NCI-H1092 treated with DMSO at 0.1 percent for 48 hours (cell line): ENCODE measurements around the gene SNW1.
"Not testable (repeated sequence)": the region's sequence is repeated elsewhere in the genome, so short reads cannot be mapped to it uniquely, and the experiment has no call there.

Source experiments
- DNase-seq: peaks from one replicate; lab custom pipeline; 2025; lab: John Stamatoyannopoulos, UW

Gene SNW1

DNA sequence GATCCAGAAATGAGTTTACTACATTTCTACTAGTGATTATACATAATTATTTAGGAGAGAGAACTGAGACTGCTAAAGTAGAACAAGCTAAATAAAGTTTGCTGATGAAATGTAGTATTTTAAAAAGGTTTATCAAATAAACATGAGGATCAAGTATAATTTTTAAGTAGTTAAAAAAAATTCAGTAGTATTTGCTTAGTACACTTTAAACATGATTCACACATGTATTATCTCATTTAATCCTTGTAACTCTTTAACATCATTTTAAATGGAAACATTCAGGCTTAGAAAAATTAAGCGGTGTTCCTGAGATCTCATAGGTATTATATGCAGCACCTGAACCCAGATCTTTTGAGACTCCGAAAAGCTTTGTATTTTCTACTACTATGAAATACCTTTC lies 8.7 kb downstream of the SNW1 start:
- no peak for DNase-seq

DNA sequence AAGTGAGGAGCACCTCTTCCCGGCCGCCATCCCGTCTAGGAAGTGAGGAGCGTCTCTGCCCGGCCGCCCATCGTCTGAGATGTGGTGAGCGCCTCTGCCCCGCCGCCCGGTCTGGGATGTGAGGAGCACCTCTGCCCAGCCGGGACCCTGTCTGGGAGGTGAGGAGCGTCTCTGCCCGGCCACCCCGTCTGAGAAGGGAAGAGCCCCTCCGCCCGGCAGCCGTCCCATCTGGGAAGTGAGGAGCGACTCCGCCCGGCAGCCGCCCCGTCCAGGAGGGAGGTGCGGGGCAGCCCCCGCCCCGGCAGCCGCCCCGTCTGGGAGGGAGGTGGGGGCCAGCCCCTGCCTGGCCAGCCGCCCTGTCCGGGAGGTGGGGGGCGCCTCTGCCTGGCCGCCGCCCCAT lies 13.5 kb downstream of the SNW1 start:
- not testable (repeated sequence) for DNase-seq

DNA sequence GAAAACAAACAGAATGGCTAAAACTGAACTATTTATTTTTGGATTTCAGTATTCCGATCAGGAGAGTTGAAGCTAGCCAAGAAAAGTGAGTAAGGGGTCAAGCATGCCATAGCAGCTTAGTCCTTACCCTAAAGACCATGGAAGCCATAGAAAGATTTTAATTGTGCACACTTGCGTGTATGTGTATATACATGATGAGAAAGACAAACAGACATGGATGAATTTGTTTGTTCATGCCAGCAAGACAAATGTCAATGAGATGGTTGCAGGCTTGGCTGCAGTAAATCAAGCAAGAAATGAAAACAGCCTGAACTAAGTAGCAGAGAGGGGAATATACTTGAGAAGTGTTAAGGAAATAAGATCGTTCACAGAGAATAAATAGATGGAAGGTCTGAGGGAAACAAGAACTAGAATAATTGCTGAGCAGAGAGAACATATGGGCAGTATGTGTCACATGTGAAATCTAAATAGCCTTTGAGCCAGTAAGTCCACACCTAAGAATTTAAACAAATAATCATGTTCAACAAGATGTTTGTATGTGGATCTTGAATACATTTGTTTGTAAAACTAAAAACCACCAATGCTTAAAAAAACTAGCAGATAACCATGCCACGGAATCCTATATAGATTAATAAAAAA lies 14.8 kb downstream of the SNW1 start:
- DNase-seq = no peak

DNA sequence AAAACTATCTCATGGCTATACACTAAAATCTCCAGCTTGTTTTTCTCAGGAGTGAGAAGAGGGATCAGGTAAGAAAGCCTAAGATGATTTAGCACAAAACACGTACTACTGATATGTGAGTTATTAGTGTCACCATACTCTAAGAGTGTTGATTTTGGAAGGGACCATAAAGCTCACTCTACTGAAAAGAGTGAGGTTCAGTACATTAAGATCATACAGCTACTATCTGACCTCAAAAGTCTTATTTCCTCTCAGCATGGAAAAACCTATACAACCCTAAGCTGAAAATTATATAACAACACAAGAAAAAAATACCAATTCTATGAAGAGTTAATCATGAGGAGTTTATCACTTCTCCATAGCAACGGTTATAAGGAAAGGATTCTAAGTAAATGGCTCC lies 19.5 kb downstream of the SNW1 start:
- DNase-seq = no peak

DNA sequence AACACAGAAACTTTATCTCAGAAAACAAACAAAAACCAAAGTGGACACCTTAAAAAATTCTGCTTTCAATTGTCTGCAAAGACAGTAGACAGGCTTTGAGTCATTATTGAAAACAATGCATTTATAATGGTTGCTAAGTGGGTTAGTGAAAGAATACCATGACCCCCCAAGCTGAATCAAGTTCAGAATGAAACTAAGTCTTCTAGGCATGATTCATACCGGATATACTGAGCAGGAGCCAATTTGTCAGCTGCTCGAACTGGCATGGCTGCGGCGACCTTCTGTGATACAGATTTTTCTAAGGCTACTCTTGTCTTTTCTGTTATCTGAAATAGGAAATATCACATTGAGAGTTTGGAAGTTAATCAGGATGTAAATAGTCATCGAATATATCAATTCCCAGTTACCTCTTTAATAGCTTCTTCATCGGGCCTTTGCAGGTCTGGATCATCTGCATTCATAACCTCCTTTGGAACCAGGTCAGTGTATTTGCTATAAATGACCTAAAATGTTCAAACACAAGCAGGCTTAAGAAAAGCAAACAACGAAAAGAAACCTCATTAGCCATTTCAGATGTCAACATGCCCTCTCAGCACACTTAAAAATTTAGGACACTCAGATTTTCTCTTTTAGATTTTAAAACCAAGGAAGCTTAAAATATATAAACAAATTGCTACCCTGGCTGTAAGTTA lies 22.3 kb downstream of the SNW1 start:
- no peak for DNase-seq

DNA sequence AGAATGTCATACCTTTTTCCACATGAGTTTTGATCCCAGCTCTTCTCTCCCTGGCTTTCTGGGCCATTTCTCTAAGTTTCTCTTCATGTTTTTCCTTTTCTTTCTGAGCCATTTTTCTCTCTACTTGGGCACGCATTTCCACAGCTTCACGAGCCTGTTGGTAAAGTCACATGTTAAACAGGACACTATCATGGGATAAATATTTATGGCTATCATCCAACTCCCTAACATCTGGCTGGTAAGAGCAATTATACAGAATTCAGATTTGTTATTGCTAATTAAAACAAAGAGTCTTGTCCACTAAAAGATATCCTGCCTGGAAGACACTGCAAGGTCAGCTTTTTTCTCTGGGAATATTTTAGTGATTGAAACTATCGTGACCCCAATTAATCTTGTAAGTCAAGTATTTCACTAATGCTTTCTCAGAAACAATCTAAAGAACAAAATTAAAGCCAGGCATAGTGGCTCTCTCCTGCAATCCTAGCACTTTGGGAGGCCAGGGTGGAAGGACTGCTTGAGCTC lies 29.9 kb downstream of the SNW1 start:
- DNase-seq = no peak

GRCh38 chr14:77722301-77722700 lies 38.7 kb downstream of the SNW1 start:
- no peak for DNase-seq

- DNase-seq = no peak
Observed at GRCh38 chr14:77721437-77721836, 39.5 kb downstream of the SNW1 start.

GRCh38 chr14:77717608-77718305 lies 43.2 kb downstream of the SNW1 start:
- DNase-seq = no peak

DNA sequence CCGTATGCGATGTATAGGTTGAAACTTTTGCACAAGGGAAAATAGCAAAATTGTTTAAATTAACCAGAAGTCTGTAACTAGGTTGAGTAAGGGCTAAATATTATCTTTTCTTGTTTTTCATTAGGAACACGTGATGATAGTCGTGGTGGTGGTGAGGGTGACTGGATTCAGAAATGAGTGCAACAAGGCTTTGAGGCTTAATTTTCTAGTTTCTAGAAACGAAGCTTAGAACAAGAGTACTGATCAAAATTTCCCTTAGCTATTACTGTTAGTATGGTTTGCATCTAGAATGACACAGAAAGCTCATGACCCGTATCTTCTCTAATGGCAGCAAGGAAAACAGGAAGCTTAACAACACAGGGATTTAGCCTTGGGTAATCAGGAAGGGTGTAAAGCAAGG lies 46.0 kb downstream of the SNW1 start:
- DNase-seq = no peak

GRCh38 chr14:77710364-77710763 lies 50.6 kb downstream of the SNW1 start:
- DNase-seq = no peak

- no peak for DNase-seq
Observed at GRCh38 chr14:77709412-77709811, 51.5 kb downstream of the SNW1 start.

GRCh38 chr14:77708749-77709148 lies 52.2 kb downstream of the SNW1 start:
- no peak for DNase-seq

DNA sequence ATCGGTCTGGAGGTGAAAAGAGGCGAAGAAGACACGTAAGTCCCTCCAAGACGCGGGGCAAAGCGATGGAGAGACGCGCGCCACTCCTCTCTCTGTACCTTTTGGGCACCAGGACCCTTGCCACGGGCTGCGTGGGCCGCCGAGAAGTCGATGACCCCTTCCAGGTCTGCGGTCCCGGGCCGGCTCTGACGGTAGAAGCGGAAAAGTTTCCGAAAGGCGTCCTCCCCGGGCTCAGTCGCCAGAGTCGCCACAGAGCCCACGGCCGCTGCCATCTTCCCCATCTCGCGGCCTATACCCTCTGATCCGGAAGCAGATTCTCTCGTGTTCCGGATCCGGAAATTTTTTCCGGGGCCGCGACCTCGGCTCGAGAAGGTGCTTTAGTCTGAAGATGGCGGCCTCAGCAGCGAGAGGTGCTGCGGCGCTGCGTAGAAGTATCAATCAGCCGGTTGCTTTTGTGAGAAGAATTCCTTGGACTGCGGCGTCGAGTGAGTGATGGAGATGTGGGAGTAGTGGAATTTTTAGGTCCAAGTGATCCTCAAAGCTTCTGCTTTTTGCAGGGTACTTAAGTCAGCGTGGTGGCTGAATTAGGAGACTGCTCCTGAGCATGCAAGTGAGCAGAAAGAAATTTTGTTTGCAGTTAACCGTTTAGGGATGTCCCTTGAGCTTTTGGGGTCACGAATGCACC lies 53.1 kb downstream of the SNW1 start, which contains the start of the genes ALKBH1 and SLIRP:
TSS of gene ALKBH1 (minus strand) at position 300 of the 685 bp plus-strand sequence. CDS start at position 281, 19 bp downstream.
TSS of gene SLIRP (plus strand) at position 380 of the 685 bp plus-strand sequence. CDS start at position 389, 9 bp downstream.
- DNase-seq = peak; percentile 87

GRCh38 chr14:77707355-77707723 lies 53.6 kb downstream of the SNW1 start:
- DNase-seq = peak; percentile 16

GRCh38 chr14:77691259-77691658 lies 69.7 kb downstream of the SNW1 start:
- no peak for DNase-seq

DNA sequence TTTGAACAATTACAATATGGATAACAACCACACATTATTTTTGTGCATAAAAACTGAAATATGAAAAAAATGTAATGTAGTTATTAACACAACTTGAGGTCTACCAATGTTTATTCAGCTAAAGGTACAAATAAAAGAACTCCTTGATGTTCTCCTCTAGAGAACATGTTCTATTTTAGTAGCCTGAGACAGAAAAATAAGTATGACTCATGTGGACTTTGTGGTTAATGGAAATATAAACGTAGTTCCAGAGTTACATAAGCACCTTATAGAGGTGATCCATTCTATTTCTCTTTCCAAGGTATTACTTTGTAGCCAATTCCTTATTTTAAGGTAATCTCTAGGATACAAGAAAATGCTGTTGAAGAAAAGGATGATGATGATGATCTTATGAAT lies 78.8 kb downstream of the SNW1 start:
- DNase-seq = no peak

GRCh38 chr14:77681196-77682157 lies 79.5 kb downstream of the SNW1 start:
- DNase-seq = peak; percentile 16

DNA sequence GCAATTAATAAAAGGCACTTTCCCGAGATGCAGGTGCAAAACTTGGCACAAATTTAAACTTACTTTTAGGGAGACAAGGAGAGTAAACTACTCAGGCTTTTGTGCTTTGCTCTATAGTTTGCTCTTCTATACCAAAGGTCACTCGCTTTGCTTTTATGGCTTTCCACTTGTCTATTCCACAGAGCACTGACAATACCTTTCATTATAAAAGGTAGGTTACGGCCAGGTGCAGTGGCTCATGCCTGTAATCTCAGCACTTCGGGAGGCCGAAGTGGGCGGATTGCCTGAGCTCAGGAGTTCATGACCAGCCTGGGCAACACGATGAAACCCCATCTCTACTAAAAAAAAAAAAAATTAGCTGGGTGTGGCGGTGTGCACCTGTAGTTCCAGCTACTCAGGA lies 86.0 kb downstream of the SNW1 start:
- DNase-seq = no peak

GRCh38 chr14:77673193-77673592 lies 87.8 kb downstream of the SNW1 start:
- DNase-seq = no peak
